K562 (cell line): ENCODE measurements around the gene NTN3. TPM values are rescaled to one million over a fixed set of nuclear protein-coding genes. Genes with fewer than 3 reads are reported as not detected.
A peak's percentile ranks its signal among the peaks of the same experiment; 100 is the strongest.

Experiments
- AFF4 ChIP-seq: sonication (generic); formaldehyde crosslinking; IDR thresholded peaks from 2 replicates; pipeline ENCODE4 v1.8.0; 2023; ENCODE audit warnings: mild to moderate bottlenecking, missing genetic modification reagents
- ATF7 ChIP-seq: fragments of 450-650 bp; IDR thresholded peaks from 2 replicates; pipeline ENCODE4 v1.7.1; 2014; ENCODE audit warnings: mild to moderate bottlenecking, moderate library complexity
- CREM ChIP-seq: IDR thresholded peaks from 2 replicates; pipeline ENCODE4 v1.6.1; 2014; ENCODE audit warnings: antibody characterized with exemption, low read depth
- FOS ChIP-seq: IDR thresholded peaks from 3 replicates; pipeline ENCODE4 v1.6.1; 2011; ENCODE audit not compliant: insufficient read length; ENCODE audit errors: extremely low read depth
- HCFC1 ChIP-seq: IDR thresholded peaks from 2 replicates; pipeline ENCODE4 v1.6.1; 2012; ENCODE audit warnings: low read depth, low read length, improper control_type of control experiment
- NCOA2 ChIP-seq, 2 experiments: fragments of 450-650 bp; IDR thresholded peaks; 2 replicates each; pipeline ENCODE4 v1.6.1; 2018; ENCODE audit warnings: mild to moderate bottlenecking in 2 of 2, moderate library complexity in 1 of 2; ENCODE audit not compliant: partially characterized antibody in 2 of 2
- PPARD ChIP-seq: fragments of 250-450 bp; sonication (Bioruptor Pico); IDR thresholded peaks from 2 replicates; pipeline ENCODE4 v1.8.0; 2022; ENCODE audit warnings: inconsistent platforms, mild to moderate bottlenecking, moderate library complexity
- RAD21 ChIP-seq, 2 experiments: fragments of 250-450 bp in 1 of 2; fragments of 450-650 bp in 1 of 2; sonication (Bioruptor Pico) in 1 of 2; formaldehyde crosslinking in 1 of 2; IDR thresholded peaks in 1 of 2; conservative IDR thresholded peaks in 1 of 2; 2 replicates each; pipeline versions ENCODE4 v1.4.0 to v1.8.0; 2020 to 2022; ENCODE audit warnings: mild to moderate bottlenecking in 2 of 2, moderate library complexity in 1 of 2
- RBM39 ChIP-seq: fragments of 200-400 bp; formaldehyde crosslinking; optimal IDR thresholded peaks from 2 replicates; pipeline ENCODE3; 2018; ENCODE audit warnings: low read depth, low read length
- SMAD4 ChIP-seq: fragments of 250-450 bp; sonication (Bioruptor Pico); conservative IDR thresholded peaks from 2 replicates; pipeline ENCODE4 v1.8.0; 2021; ENCODE audit warnings: inconsistent platforms, mild to moderate bottlenecking, moderate library complexity
- SMC3 ChIP-seq: conservative IDR thresholded peaks from 2 replicates; pipeline ENCODE4 v1.6.1; 2011; ENCODE audit warnings: low read depth, low read length, improper control_type of control experiment; ENCODE audit not compliant: insufficient read depth
- TRIM24 ChIP-seq, 2 experiments: fragments of 450-650 bp; IDR thresholded peaks; 2 replicates each; pipeline ENCODE4 v1.6.1; 2016
- ZBTB8A ChIP-seq: fragments of 450-650 bp; IDR thresholded peaks from 2 replicates; pipeline ENCODE4 v1.6.1; 2018; ENCODE audit warnings: mild to moderate bottlenecking, moderate library complexity; ENCODE audit not compliant: partially characterized antibody
- ZNF431 ChIP-seq: sonication (generic); formaldehyde crosslinking; IDR thresholded peaks from 2 replicates; pipeline ENCODE4 v1.8.0; 2022; ENCODE audit warnings: mild to moderate bottlenecking, missing genetic modification reagents
- ZNF511 ChIP-seq: sonication (generic); formaldehyde crosslinking; IDR thresholded peaks from 2 replicates; pipeline ENCODE4 v1.8.0; 2022; ENCODE audit warnings: mild to moderate bottlenecking, missing genetic modification reagents
- ZNF609 ChIP-seq: sonication (generic); formaldehyde crosslinking; IDR thresholded peaks from 2 replicates; pipeline ENCODE4 v1.8.1; 2023; ENCODE audit warnings: missing genetic modification reagents, mild to moderate bottlenecking, borderline replicate concordance
- ZNF740 ChIP-seq, 3 experiments: fragments of 200-800 bp in 1 of 3; sonication (Bioruptor generic) in 1 of 3; sonication (generic) in 1 of 3; formaldehyde crosslinking in 1 of 3; IDR thresholded peaks; 2 replicates each; pipeline versions ENCODE4 v1.6.1 to v1.8.0; 2016 to 2022; ENCODE audit warnings: mild to moderate bottlenecking in 2 of 3, missing compliant biosample characterization in 2 of 3, missing genetic modification characterization in 2 of 3, missing genetic modification reagents in 1 of 3
- polyA plus RNA-seq, 8 experiments: library from polyadenylated mRNA; depleted of rRNA in 4 of 8; stranded (reverse) in 5 of 8; unstranded in 3 of 8; fragments of >200 nt; fragmentation: Nextera tagmentation in 2 of 8; fragmentation: Illumina TruSeq in 1 of 8; extraction: Ambion mirVana in 2 of 8; extraction: Trizol in 1 of 8; gene quantifications; 2 replicates each; pipeline versions ENCODE4 v1.2.1 to v1.2.3, GENCODE V29; 2011 to 2014; ENCODE audit warnings: inconsistent platforms in 1 of 8, missing spikeins in 1 of 8
- total RNA-seq, 7 experiments: library from RNA; depleted of rRNA in 6 of 7; stranded (reverse); fragments of >200 nt in 6 of 7; fragmentation: Illumina TruSeq in 2 of 7; extraction: Trizol in 2 of 7; gene quantifications; 2 replicates each; pipeline versions ENCODE4 v1.2.1 to v1.2.3, GENCODE V29; 2011 to 2021; ENCODE audit warnings: low replicate concordance in 1 of 7

NTN3 gene
- total and polyA plus RNA-seq, 9 of the 15 experiments (the other 6 are each of a cell fraction or from before 2014, with no cell fraction given) = not detected

GRCh38 chr16:2428051-2428783 lies 42.9 kb upstream of the NTN3 start (continued):
- TF ChIP-seq ZNF511 (CRISPR knock-in tag) = no peak
- no peak for TF ChIP-seq TRIM24 (IDR thresholded peaks at IDR 0.05)
- TF ChIP-seq SMAD4 (CRISPR knock-in tag) = no peak
- TF ChIP-seq ZNF609 (CRISPR knock-in tag) = no peak
- peak; percentile 68 for TF ChIP-seq ZNF740 (CRISPR knock-in tag; IDR thresholded peaks at IDR 0.05)
- TF ChIP-seq ZNF740 (tag; IDR thresholded peaks at IDR 0.05) = no peak
- peak; percentile 39 to 47 for TF ChIP-seq RAD21 (CRISPR knock-in tag; conservative IDR thresholded peaks at IDR 0.05 in 1 of 2, IDR thresholded peaks at IDR 0.05 in 1 of 2)
- peak; percentile 39 for TF ChIP-seq SMC3
- TF ChIP-seq HCFC1 = peak; percentile 12; the same call in 1 of the 2 replicates
- TF ChIP-seq NCOA2 (IDR thresholded peaks at IDR 0.05; ENCODE audit: partially characterized antibody in 2 of 2) = no peak
- peak; percentile 52 for TF ChIP-seq CREM
- no peak for TF ChIP-seq FOS
- no peak for TF ChIP-seq ZNF431 (CRISPR knock-in tag)
- peak; percentile 45; the same call in 1 of the 2 replicates for TF ChIP-seq ATF7
- no peak for TF ChIP-seq RBM39
- no peak for TF ChIP-seq ZBTB8A
- 0 out of 2 replicates have a peak, but pooled peaks have one; percentile 18 for TF ChIP-seq AFF4 (CRISPR knock-in tag)
- no peak for TF ChIP-seq PPARD (CRISPR knock-in tag)
